NB4 (cell line): ENCODE data around the gene PDZD2.
"Not testable (repeated sequence)": the region's sequence is repeated elsewhere in the genome, so short reads cannot be mapped to it uniquely, and the experiment has no call there.

Experiments
- DNase-seq: peaks from one replicate; pipeline ENCODE4 v3.0.0; 2010; ENCODE audit warnings: low read depth
- H3K4me3 ChIP-seq: one replicate; pipeline ENCODE4 v1.5.1; 2011; ENCODE audit warnings: mild to moderate bottlenecking, low read depth, low read length, moderate library complexity
- CTCF ChIP-seq: IDR thresholded peaks from one replicate; pipeline ENCODE4 v1.5.1; 2012; ENCODE audit warnings: low read depth, low read length
- MAX ChIP-seq: IDR thresholded peaks from 2 replicates; pipeline ENCODE4 v1.6.1; 2011; ENCODE audit warnings: low read depth, low read length
- MYC ChIP-seq: IDR thresholded peaks from 2 replicates; pipeline ENCODE4 v1.6.1; 2011; ENCODE audit warnings: low read depth, low read length
- POLR2A ChIP-seq: IDR thresholded peaks from 2 replicates; pipeline ENCODE4 v1.6.1; 2011; ENCODE audit warnings: mild to moderate bottlenecking; ENCODE audit not compliant: insufficient read length; ENCODE audit errors: extremely low read depth

Gene PDZD2

GRCh38 chr5:31722111-31722510 lies 83.2 kb downstream of the PDZD2 start:
- TF ChIP-seq POLR2A, result no peak
- TF ChIP-seq MAX, result no peak
- TF ChIP-seq MYC, result no peak
- TF ChIP-seq CTCF, result no peak
- no peak for DNase-seq
- no peak overlapping the region for H3K4me3 ChIP-seq

- no peak overlapping the region for H3K4me3 ChIP-seq
- no peak for DNase-seq
- TF ChIP-seq MYC (no peak), MAX (no peak), CTCF (no peak), POLR2A (no peak)
Measured at GRCh38 chr5:31725996-31726395, 87.1 kb downstream of the PDZD2 start.

GRCh38 chr5:31726952-31727351 lies 88.0 kb downstream of the PDZD2 start:
- no peak for DNase-seq
- TF ChIP-seq MAX (no peak), POLR2A (no peak), CTCF (no peak), MYC (no peak)

GRCh38 chr5:31728039-31728438 lies 89.1 kb downstream of the PDZD2 start:
- TF ChIP-seq MYC (no peak), MAX (no peak), CTCF (no peak), POLR2A (no peak)
- peak; percentile 5 for DNase-seq
- H3K4me3 ChIP-seq, result no peak overlapping the region

More at GRCh38 chr5:31726952-31727351, 88.0 kb downstream of the PDZD2 start:
- no peak overlapping the region for H3K4me3 ChIP-seq

- not testable (repeated sequence) for DNase-seq, H3K4me3 ChIP-seq
Measured at GRCh38 chr5:31728806-31729205, 89.9 kb downstream of the PDZD2 start.

- no peak overlapping the region for H3K4me3 ChIP-seq
- DNase-seq, result peak; percentile 7
- TF ChIP-seq POLR2A (no peak), MAX (no peak), CTCF (no peak), MYC (no peak)
Measured at GRCh38 chr5:31730139-31730538, 91.2 kb downstream of the PDZD2 start.
